Measurements from ENCODE around the gene LRMDA.

Gene LRMDA

DNA sequence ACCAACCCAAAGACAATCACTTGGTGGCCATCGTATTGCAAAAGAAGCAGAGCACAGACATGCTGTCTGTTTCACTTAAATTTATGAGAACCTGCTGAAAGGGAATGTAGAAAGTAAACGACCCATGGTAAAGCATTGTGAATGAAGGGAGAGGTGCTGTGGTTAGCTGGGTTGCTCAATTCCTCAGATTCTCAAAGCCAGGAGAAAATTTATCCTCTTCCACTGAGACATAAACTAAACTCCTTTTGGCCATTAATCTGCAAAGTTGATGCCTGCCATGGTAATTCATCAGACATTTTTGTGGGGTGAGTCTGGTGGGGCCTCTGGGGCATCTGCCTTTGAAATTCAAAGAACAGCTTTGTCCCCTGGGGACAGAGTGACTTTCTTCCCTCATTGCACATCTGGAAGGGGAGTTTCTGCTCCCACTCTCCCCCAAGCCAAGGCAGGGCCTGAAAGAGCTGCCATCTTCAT, 951.0 kb downstream of the LRMDA start:
- Histone ChIP-seq H3K4me3 (no peak overlapping the region), H3K27ac (no peak overlapping the region)
- DNase-seq (ENCODE audit: low spot score), result no peak
- TF ChIP-seq, protein P1, sequence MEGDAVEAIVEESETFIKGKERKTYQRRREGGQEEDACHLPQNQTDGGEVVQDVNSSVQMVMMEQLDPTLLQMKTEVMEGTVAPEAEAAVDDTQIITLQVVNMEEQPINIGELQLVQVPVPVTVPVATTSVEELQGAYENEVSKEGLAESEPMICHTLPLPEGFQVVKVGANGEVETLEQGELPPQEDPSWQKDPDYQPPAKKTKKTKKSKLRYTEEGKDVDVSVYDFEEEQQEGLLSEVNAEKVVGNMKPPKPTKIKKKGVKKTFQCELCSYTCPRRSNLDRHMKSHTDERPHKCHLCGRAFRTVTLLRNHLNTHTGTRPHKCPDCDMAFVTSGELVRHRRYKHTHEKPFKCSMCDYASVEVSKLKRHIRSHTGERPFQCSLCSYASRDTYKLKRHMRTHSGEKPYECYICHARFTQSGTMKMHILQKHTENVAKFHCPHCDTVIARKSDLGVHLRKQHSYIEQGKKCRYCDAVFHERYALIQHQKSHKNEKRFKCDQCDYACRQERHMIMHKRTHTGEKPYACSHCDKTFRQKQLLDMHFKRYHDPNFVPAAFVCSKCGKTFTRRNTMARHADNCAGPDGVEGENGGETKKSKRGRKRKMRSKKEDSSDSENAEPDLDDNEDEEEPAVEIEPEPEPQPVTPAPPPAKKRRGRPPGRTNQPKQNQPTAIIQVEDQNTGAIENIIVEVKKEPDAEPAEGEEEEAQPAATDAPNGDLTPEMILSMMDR (IDR thresholded peaks at IDR 0.05), result no peak

GRCh38 chr10:76388321-76389023, 957.0 kb downstream of the LRMDA start:
- H3K4me3 ChIP-seq, result no peak overlapping the region
- DNase-seq (ENCODE audit: low spot score), result no peak
- TF ChIP-seq, protein P1 (IDR thresholded peaks at IDR 0.05), result no peak
- no peak overlapping the region for H3K27ac ChIP-seq

DNA sequence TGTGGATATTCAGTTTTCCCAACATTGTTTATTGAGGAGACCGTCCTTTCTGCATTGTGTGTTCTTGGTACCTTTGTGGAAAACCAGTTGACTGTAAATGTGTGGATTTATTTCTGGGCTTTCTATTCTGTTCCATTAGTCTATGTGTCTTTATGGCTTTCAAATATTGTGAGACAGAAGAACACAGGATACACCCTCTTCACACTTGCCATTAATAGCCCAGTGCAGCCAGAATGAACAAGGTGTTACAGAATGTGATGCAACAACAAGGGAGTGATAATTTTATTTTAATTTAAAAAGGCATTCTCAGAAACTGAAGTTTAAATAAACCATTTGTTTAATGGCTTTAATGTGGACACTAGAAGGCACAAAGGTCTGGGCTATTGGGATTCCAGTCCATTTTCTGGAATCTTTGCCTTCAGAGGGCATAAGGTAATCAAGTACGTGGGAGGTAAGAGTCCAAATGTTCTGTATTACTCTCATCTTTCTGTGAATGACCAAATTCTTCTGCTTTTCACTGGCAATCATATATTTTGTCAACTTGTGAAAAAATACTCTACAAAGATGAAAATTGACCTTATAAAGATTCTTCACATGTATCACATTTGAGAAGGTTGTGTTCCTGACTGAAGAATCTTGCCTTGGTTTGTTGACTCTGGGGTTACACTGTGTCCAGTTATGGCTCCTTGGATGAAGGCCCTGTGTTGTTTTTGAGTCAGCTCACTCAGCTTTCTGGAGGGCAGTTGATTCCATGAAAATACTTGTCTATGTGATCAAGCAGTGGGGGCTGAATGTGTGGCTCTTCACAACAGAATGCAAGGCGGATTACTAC, 962.7 kb downstream of the LRMDA start:
- Histone ChIP-seq H3K27ac (no peak overlapping the region), H3K4me3 (no peak overlapping the region)
- no peak for DNase-seq (ENCODE audit: low spot score)
- TF ChIP-seq, protein P1 (IDR thresholded peaks at IDR 0.05), result no peak

DNA sequence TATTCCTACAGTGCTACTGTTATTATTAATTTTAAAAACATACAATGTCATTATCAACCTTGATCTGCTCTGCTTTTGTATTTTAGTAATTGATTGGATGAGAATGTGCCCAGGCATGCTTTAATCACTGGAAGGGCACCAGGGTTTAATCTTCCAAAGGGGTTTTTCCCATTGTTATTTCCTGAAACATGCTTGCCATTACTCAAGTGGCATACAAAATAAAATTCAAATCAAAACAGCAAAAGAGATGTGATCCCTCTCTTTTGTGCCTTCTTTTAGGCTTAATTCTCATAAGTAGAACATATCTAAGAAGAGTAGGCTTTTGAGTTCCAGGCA, 963.3 kb downstream of the LRMDA start:
- Histone ChIP-seq H3K4me3 (no peak overlapping the region), H3K27ac (no peak overlapping the region)
- DNase-seq (ENCODE audit: low spot score), result no peak
- TF ChIP-seq, protein P1 (IDR thresholded peaks at IDR 0.05), result no peak

DNA sequence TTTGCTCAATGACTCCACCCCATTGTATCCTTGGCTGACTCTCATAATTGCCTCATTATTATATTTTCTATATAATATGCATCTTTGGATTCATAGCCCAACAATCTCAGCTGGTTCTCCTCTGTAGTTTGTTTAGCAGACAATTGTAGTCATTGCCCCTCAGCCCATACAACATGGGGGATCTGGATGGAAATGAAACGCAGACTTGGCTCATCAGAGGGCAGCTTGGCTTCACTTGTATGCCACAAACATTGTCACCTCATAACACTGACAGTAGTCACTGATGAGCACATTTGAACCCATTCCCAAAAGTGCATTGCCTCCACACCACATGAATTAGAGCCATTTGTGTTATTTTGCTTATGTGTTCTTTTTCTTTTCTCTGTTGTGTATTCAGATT, 963.8 kb downstream of the LRMDA start:
- DNase-seq (ENCODE audit: low spot score), result no peak
- H3K4me3 ChIP-seq, result no peak overlapping the region
- H3K27ac ChIP-seq, result no peak overlapping the region
- TF ChIP-seq, protein P1 (IDR thresholded peaks at IDR 0.05), result no peak

DNA sequence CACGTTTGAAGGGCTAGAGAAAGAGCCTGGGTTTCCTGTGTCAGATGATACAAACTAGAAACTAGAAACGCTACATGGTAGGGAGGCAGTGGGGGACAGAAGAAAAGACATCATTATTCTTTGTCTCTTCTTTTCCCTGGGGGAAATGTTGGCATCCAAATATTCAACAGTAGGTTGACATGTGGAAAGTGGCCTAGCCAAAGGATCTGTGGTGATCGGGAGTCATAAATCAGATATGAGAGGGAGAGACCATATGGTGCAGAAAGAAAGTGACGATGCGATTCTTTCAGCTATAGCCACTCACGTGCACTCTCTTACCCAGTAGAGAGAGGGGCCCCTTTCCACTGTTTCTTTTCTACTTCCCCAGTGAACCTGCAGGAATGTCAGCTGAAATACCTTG, 964.7 kb downstream of the LRMDA start:
- TF ChIP-seq, protein P1 (IDR thresholded peaks at IDR 0.05), result no peak
- DNase-seq (ENCODE audit: low spot score), result no peak
- Histone ChIP-seq H3K4me3 (no peak overlapping the region), H3K27ac (peak overlapping the region; percentile 64 to 85)

All from coronary artery (tissue), 2 donors.